GM12872 (cell line): ENCODE data around the gene RASGRF2.

Source experiments
- TF ChIP-seq, protein P1 (sequence below): IDR thresholded peaks from 3 replicates; pipeline ENCODE4 v1.5.1; 2011; ENCODE audit warnings: low read depth, mild to moderate bottlenecking, low read length, moderate library complexity; ENCODE audit not compliant: insufficient read depth

The RASGRF2 gene

DNA sequence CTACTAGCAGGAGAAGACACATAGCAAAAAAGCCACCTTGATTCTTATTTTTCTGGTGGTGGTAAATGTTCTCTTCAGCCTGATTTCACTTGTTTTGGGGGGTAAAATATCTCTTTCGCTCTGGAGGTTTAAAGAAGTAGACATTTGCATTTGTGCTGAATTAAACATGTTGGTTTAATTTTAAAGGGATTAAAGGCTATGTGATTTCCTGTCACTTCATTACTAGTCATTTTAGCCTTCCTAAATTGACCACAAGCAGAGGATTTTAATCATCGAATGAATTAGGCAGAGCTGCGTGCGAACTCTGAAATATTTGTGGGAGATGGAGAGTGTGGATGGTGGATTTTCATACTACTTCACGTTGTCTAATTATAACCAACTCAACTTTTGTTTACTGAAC, 4.8 kb downstream of the RASGRF2 start:
- TF ChIP-seq, protein P1, sequence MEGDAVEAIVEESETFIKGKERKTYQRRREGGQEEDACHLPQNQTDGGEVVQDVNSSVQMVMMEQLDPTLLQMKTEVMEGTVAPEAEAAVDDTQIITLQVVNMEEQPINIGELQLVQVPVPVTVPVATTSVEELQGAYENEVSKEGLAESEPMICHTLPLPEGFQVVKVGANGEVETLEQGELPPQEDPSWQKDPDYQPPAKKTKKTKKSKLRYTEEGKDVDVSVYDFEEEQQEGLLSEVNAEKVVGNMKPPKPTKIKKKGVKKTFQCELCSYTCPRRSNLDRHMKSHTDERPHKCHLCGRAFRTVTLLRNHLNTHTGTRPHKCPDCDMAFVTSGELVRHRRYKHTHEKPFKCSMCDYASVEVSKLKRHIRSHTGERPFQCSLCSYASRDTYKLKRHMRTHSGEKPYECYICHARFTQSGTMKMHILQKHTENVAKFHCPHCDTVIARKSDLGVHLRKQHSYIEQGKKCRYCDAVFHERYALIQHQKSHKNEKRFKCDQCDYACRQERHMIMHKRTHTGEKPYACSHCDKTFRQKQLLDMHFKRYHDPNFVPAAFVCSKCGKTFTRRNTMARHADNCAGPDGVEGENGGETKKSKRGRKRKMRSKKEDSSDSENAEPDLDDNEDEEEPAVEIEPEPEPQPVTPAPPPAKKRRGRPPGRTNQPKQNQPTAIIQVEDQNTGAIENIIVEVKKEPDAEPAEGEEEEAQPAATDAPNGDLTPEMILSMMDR = no peak

DNA sequence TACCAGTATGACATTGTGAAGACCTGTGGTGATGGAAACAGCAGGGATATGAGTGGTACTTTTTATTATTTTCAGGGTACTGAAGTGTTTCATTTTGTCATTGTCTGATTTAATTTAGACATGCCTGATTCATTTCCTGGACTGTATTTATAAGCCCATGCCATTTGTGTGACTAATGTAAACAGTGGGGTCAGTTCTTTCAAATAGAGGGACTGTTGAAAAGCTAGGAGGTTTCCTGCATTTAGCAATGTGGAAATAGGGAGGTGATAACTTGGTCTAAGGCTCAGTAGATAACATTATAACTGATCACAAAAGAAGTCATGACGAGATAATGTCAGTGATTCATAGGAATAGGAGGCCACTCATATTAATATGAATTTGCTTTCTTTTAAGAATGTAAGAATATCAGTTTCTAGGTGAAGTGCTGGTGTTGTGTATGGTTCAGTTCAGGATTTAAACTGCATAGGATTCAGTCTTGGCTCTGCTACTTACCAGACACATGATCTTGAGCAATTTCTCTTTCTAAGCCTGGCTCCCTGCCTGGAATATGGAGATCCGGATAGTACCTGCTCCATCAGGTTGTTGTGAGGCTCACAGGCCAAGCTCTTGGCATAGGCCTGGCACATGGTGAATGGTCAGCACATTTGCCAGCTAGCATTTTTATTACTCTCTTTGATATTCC, 7.5 kb downstream of the RASGRF2 start:
- TF ChIP-seq, protein P1 = no peak

DNA sequence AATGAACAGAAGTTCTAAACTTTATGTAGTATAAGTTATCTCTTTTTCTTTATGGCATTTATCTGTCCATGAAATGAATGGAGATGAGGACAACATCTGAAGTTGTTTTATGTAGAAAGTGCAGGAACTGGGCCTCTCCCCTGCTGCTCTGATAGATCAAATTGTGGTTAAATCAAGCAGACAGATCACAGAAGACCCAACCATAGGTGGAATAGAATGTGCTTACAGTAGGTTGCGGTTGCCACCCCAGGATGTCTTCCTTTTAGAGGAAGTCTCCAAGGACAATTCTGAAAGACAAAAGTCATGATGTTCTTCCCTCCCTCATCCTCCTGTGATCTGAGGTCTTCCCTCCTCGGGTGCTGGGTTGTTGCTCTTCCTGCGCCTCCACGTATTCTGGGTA, 12.9 kb downstream of the RASGRF2 start:
- TF ChIP-seq, protein P1 = no peak

DNA sequence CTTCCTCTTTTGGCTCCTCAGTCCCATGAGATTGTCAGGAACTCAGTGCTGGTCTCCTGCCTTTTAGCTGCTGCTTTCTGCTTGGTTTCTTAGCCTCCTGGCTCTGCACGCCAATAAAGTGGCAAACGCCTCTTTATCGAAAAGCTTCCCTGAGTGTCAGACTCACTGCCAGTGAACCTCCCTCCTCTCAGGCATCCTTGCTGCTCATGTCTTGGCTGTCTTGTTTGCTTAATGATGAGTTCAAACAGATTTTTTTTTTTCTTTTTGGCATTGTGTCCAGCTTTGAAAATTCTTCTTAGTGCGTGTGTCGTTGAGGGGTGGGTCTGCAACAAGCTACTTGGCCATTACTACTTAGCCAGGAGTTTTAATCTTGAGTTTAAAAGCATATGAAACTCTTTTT, 14.9 kb downstream of the RASGRF2 start:
- TF ChIP-seq, protein P1 = no peak

DNA sequence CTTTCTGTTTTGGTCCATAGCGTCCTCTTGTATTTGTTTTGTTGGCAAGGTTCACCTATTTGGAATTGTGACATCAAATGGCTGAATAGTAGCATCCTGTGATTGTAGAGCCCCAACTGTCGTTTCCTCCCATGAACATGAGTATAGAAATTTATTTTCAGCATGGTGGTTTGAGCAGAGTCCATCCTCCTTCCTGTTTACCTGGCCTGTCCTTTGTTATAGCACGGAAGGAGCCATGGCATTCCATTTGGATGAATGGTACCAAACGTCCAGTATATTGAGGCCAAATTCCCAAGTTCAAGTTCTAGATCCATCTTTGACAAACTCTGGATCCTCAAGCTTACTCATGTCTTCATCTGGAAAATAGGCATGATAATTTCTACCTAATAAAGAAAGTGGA, 16.8 kb downstream of the RASGRF2 start:
- TF ChIP-seq, protein P1 = no peak

DNA sequence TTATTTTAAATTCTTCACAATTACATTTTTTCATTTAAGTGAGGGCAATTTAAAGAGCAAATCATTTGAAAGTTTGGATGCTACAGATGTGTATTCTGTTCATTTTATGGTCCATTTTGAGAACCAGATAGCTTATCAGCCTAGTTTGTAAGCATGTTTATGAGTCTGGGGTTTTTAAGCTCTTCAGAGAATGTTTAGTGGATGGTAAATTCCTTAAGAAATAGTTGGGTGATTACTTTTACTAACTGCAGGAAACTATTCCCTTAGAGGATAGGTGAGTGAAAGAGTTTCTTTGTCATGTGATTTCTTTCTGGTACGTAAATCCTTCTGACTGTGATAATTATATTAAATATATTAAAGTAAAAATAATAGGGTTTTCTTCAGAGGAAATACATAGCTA, 17.6 kb downstream of the RASGRF2 start:
- TF ChIP-seq, protein P1 = no peak

DNA sequence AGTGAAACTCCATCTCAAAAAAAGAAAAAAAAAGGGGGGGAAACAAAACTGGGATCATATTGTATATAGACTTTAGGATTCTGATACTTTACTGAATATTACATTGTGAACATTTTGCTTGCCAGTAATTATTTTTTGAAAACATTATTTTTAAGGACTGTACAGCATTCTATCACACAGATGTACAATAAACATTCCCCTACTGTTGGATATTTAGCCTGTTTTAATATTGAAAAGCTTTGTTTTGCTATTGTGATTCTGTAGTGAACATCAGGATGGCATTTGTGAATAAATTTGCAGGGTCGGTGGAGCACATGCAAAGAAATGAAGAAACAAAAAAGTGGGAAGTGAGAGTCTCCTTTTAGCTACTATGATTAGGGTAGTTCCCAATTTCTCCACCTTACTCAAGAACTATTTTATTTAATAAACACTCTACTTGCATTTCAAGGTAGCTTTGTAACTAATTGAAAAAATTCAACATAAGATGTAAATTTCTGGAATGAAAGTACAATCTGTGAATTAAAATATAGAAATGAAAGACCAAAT, 18.7 kb downstream of the RASGRF2 start:
- TF ChIP-seq, protein P1 = no peak
